Right lobe of liver (tissue), 4 donors: ENCODE results near the gene NR1D1.

ENCODE experiments used
- POLR2A ChIP-seq: fragments of 450-650 bp; IDR thresholded peaks from one replicate; pipeline ENCODE4 v1.6.1; 2017; ENCODE audit warnings: antibody characterized with exemption, mild to moderate bottlenecking
- TF ChIP-seq, protein P1 (sequence below), 4 donors: fragments of 200-600 bp in 3 of 4; fragments of 450-650 bp in 1 of 4; IDR thresholded peaks; one replicate each; pipeline versions ENCODE4 v1.5.1 to v1.8.0; 2016 to 2022; ENCODE audit warnings: antibody characterized with exemption in 4 of 4, mild to moderate bottlenecking in 2 of 4
- donor health status: DM: no; HTN: no; CAD: no.
- donor health status: DM: no; HTN: no; CAD: no.
- donor health status: DM: no; HTN: yes; CAD: no.

DNA sequence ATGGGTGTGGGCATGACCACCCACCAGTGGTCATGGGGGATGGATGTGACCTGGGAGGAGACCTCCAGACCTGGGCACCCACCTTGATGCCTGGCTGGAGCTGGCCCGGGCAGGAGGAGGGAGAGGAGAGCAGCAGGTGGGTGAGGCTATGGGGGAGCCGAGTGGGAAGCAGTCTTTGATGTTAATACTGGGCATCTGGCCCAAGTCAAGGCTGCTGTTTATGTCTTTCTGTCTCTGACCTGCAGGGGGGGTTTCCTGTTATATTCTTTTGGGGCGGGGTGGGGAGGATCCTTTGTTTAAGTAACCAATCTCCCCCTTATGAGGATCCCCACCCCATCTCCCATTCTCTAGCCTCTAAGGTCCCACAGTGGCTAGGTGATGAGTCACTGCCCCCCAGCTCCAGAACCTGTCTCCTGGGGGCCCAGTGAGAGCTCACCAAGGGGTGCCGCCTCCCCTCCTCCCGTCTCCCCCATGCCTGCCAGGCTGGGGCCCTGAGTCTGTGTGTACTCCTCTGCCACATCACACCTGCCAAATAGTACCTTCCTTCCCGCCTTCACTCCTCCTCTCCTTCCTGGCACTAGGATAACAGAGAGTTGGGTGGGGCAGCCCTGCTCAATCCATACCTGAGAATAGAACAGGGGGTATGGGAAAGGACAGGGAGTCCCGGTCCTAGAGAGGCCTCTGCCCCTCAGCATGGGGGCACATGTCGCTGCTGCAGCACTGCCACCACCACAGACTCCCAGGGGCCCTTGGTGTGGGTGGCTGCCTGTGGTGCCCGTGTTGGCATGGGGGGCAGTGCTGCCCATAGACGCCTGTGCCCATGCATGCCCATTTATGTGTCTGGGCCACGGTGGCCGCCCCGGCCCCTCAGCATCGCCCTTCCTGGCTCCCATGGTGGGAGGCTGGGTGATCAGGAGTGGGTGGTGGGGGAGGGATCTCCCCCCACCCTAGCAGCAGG, 30.4 kb downstream of the NR1D1 start:
- no peak for TF ChIP-seq POLR2A
- TF ChIP-seq, protein P1, sequence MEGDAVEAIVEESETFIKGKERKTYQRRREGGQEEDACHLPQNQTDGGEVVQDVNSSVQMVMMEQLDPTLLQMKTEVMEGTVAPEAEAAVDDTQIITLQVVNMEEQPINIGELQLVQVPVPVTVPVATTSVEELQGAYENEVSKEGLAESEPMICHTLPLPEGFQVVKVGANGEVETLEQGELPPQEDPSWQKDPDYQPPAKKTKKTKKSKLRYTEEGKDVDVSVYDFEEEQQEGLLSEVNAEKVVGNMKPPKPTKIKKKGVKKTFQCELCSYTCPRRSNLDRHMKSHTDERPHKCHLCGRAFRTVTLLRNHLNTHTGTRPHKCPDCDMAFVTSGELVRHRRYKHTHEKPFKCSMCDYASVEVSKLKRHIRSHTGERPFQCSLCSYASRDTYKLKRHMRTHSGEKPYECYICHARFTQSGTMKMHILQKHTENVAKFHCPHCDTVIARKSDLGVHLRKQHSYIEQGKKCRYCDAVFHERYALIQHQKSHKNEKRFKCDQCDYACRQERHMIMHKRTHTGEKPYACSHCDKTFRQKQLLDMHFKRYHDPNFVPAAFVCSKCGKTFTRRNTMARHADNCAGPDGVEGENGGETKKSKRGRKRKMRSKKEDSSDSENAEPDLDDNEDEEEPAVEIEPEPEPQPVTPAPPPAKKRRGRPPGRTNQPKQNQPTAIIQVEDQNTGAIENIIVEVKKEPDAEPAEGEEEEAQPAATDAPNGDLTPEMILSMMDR (IDR thresholded peaks at IDR 0.05), result no peak
